ENCODE measurements around the gene CEMP1. TPM values are rescaled to one million over a fixed set of nuclear protein-coding genes. Genes with fewer than 3 reads are reported as not detected.

CEMP1 gene
- total RNA-seq, 1 donor from 2014 or later, result not detected

- Histone ChIP-seq H3K9me3 (replicated peaks) (no peaks in the 10 kb centered on the region), H3K4me3 (peak overlapping the region; percentile 24), H3K27ac (replicated peaks) (peak overlapping the region; percentile 27), H3K27me3 (ENCODE audit: low read depth) (no peaks in the 10 kb centered on the region), H3K36me3 (no peaks in the 10 kb centered on the region), H3K4me1 (peaks cover 55% of the 10 kb centered on the region)
- intact Hi-C loops (cut with micrococcal nuclease), result no loop called here
- DNase-seq, result peak; percentile 60
- TF ChIP-seq CTCF (IDR thresholded peaks at IDR 0.05; ENCODE audit: borderline replicate concordance), result no peak
Measured at GRCh38 chr16:2482708-2483534, 48.3 kb downstream of the CEMP1 start.

GRCh38 chr16:2482249-2482648 lies 49.0 kb downstream of the CEMP1 start:
- H3K27ac ChIP-seq (replicated peaks), result peak overlapping the region; percentile 27
- intact Hi-C loops (cut with micrococcal nuclease), result no loop called here
- no peaks in the 10 kb centered on the region for H3K36me3 ChIP-seq
- no peaks in the 10 kb centered on the region for H3K9me3 ChIP-seq (replicated peaks)
- peaks cover 51% of the 10 kb centered on the region for H3K4me1 ChIP-seq
- no peak overlapping the region for H3K4me3 ChIP-seq
- DNase-seq, result no peak
- TF ChIP-seq CTCF (IDR thresholded peaks at IDR 0.05; ENCODE audit: borderline replicate concordance), result no peak
- H3K27me3 ChIP-seq (ENCODE audit: low read depth), result no peaks in the 10 kb centered on the region

GRCh38 chr16:2481676-2482075 lies 49.5 kb downstream of the CEMP1 start:
- Histone ChIP-seq H3K9me3 (replicated peaks) (no peaks in the 10 kb centered on the region), H3K27me3 (ENCODE audit: low read depth) (no peaks in the 10 kb centered on the region), H3K4me1 (peaks cover 46% of the 10 kb centered on the region), H3K4me3 (no peak overlapping the region), H3K36me3 (no peaks in the 10 kb centered on the region), H3K27ac (replicated peaks) (no peak overlapping the region)
- intact Hi-C loops (cut with micrococcal nuclease), result no loop called here
- DNase-seq, result no peak
- no peak for TF ChIP-seq CTCF (IDR thresholded peaks at IDR 0.05; ENCODE audit: borderline replicate concordance)

GRCh38 chr16:2480948-2481347 lies 50.3 kb downstream of the CEMP1 start:
- Histone ChIP-seq H3K27ac (replicated peaks) (no peak overlapping the region), H3K36me3 (no peaks in the 10 kb centered on the region), H3K9me3 (replicated peaks) (no peaks in the 10 kb centered on the region), H3K27me3 (ENCODE audit: low read depth) (no peaks in the 10 kb centered on the region), H3K4me1 (peaks cover 44% of the 10 kb centered on the region), H3K4me3 (no peak overlapping the region)
- no peak for DNase-seq
- TF ChIP-seq CTCF (IDR thresholded peaks at IDR 0.05; ENCODE audit: borderline replicate concordance), result no peak
- intact Hi-C loops (cut with micrococcal nuclease), result no loop called here

Small RNA genes lying within 50 kb of the gene (microRNA-seq; reads per million reads assigned to microRNA genes)
- not detected for gene MIR3178

Other genes with a start within 250 kb of the CEMP1 start
- gene ABCA3, start 190.7 kb downstream of the CEMP1 start, total RNA-seq, result 6.9 TPM
- gene CCNF, start 102.0 kb downstream of the CEMP1 start, total RNA-seq, result 0.96 TPM
- gene TEDC2, start 71.3 kb downstream of the CEMP1 start, total RNA-seq, result 1.3 TPM
- 0.14 TPM for gene NTN3, start 60.1 kb downstream of the CEMP1 start, total RNA-seq
- gene TBC1D24, start 56.3 kb downstream of the CEMP1 start, total RNA-seq, result 11.1 TPM
- gene ATP6V0C, start 17.5 kb downstream of the CEMP1 start, total RNA-seq, result 128 TPM
- 9.3 TPM for gene AMDHD2, start 11.0 kb downstream of the CEMP1 start, total RNA-seq
- 46.4 TPM for gene PDPK1, start 6.6 kb upstream of the CEMP1 start, total RNA-seq
- 10.2 TPM for gene KCTD5, start 151.1 kb upstream of the CEMP1 start, total RNA-seq
- gene PRSS27, start 188.8 kb upstream of the CEMP1 start, total RNA-seq, result 0.11 TPM
- gene SRRM2, start 221.2 kb upstream of the CEMP1 start, total RNA-seq, result 251 TPM
- gene ELOB, start 245.9 kb upstream of the CEMP1 start, total RNA-seq, result 304 TPM

Data from left ventricle myocardium inferior (tissue), 1 donor.